Ovary (tissue), 3 donors: ENCODE measurements around the gene PDCD2.

Experiments used
- CTCF ChIP-seq, 3 donors: fragments of 450-650 bp in 2 of 3; fragments of 200-600 bp in 1 of 3; IDR thresholded peaks; one replicate each; pipeline versions ENCODE4 v1.5.1 to v1.8.0; 2016 to 2022; ENCODE audit warnings: antibody characterized with exemption in 3 of 3, mild to moderate bottlenecking in 1 of 3
- POLR2A ChIP-seq: fragments of 450-650 bp; IDR thresholded peaks from one replicate; pipeline ENCODE4 v1.6.1; 2017; ENCODE audit warnings: antibody characterized with exemption, mild to moderate bottlenecking, moderate library complexity
- donor health status: DM: no; HTN: no; CAD: no.

- TF ChIP-seq POLR2A (peak; percentile 98), CTCF (IDR thresholded peaks at IDR 0.05) (peak in 1 of 3 donors; percentile 4)
These were observed 31.5 kb downstream of the PDCD2 start, which contains the start of gene PSMB1 for GRCh38 chr6:170552765-170553533.
